ENCODE measurements around the gene MYOZ3.

DNA sequence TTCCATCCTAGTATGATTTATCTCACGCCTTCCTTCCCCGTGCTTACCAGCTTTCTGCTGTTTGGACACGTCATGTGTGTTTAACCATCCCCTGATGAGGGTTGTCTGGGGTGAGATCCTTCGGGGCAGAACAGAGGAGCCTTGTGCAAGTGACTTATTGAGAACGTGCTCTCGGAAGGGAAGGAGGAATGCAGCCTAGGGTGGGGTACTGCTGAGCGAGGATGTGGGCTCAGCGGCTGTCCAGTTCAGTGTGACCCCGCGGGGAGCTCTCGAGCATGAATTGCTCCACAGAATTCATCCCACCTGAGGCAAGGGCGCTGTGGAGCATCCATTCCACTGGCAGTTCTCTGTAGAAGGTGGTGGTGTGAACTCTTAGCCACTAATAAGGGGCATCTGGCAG, 4.0 kb downstream of the MYOZ3 start:
- TF ChIP-seq, protein P1, sequence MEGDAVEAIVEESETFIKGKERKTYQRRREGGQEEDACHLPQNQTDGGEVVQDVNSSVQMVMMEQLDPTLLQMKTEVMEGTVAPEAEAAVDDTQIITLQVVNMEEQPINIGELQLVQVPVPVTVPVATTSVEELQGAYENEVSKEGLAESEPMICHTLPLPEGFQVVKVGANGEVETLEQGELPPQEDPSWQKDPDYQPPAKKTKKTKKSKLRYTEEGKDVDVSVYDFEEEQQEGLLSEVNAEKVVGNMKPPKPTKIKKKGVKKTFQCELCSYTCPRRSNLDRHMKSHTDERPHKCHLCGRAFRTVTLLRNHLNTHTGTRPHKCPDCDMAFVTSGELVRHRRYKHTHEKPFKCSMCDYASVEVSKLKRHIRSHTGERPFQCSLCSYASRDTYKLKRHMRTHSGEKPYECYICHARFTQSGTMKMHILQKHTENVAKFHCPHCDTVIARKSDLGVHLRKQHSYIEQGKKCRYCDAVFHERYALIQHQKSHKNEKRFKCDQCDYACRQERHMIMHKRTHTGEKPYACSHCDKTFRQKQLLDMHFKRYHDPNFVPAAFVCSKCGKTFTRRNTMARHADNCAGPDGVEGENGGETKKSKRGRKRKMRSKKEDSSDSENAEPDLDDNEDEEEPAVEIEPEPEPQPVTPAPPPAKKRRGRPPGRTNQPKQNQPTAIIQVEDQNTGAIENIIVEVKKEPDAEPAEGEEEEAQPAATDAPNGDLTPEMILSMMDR (IDR thresholded peaks at IDR 0.05): no peak
- no peak for TF ChIP-seq ZFX (IDR thresholded peaks at IDR 0.05; ENCODE audit: borderline replicate concordance)

Data from 22Rv1 (cell line).